Body of pancreas (tissue), 4 donors: ENCODE results near the gene ITGA1. TPM values are rescaled to one million over a fixed set of nuclear protein-coding genes. Genes with fewer than 3 reads are reported as not detected.

Source experiments
- ATAC-seq: fragments of 150-250 bp; one replicate; pipeline ENCODE4 v1.9.1; 2016
- DNase-seq, 4 donors: peaks; one replicate each; pipeline ENCODE4 v3.0.0-alpha.2; 2019
- H3K27ac ChIP-seq, 4 donors: fragments of 200-600 bp; sonication (generic); 1 replicate in 3 of 4; 2 replicates in 1 of 4; pipeline versions ENCODE4 v1.5.1 to v1.6.1; 2016 to 2019; ENCODE audit warnings: mild to moderate bottlenecking in 1 of 4, mixed read lengths in 1 of 4, moderate library complexity in 1 of 4
- H3K27me3 ChIP-seq, 2 donors: fragments of 200-600 bp; sonication (generic); one replicate each; pipeline ENCODE4 v1.6.0; 2016; ENCODE audit warnings: mild to moderate bottlenecking in 1 of 2
- H3K36me3 ChIP-seq, 2 donors: fragments of 200-600 bp; sonication (generic); replicated peaks in 1 of 2; 2 replicates each; pipeline ENCODE4 v1.5.1; 2016; ENCODE audit warnings: low read depth in 2 of 2; ENCODE audit not compliant: insufficient read depth in 1 of 2
- H3K4me1 ChIP-seq: fragments of 200-600 bp; sonication (generic); one replicate; pipeline ENCODE4 v1.6.0; 2016
- H3K4me3 ChIP-seq, 2 donors: fragments of 200-600 bp; sonication (generic); 1 replicate in 1 of 2; 2 replicates in 1 of 2; pipeline ENCODE4 v1.5.1; 2016 to 2019
- H3K9me3 ChIP-seq, 3 donors: fragments of 200-600 bp; sonication (generic); 1 replicate in 2 of 3; 2 replicates in 1 of 3; pipeline ENCODE4 v1.5.1; 2016
- POLR2A ChIP-seq, 3 donors: fragments of 450-650 bp; IDR thresholded peaks; one replicate each; pipeline ENCODE4 v1.6.1; 2016; ENCODE audit warnings: antibody characterized with exemption in 3 of 3, mild to moderate bottlenecking in 2 of 3
- WGBS, 2 donors: methylation state at CpG; one replicate each; pipeline ENCODE4 v1.1.5; 2017; 5-methylcytosine and 5-hydroxymethylcytosine counted together
- intact Hi-C: fragments of 100-400 bp; cut with DNase I; formaldehyde crosslinking; loops from one replicate; pipeline ENCODE4 v1.15.1; 2023
- total RNA-seq, 2 donors: library from RNA; depleted of rRNA; stranded (reverse); fragments of >200 nt; gene quantifications; one replicate each; pipeline ENCODE4 v1.1.0, GENCODE V29; 2016
- TF ChIP-seq, protein P1 (sequence below), 7 experiments: fragments of 450-650 bp in 4 of 7; fragments of 200-600 bp in 3 of 7; sonication (generic) in 3 of 7; IDR thresholded peaks; one replicate each; pipeline ENCODE4 v1.5.1; 2016 to 2019; ENCODE audit warnings: antibody characterized with exemption in 7 of 7

ITGA1 gene
- total RNA-seq, 2 donors from 2014 or later, result 6.9 to 11.2 TPM

- H3K9me3 ChIP-seq, result no peaks in the 10 kb centered on the region
- no peak overlapping the region for H3K4me3 ChIP-seq
- WGBS, 2 donors, result 36 to 50% methylated on average over 4 of the region's 4 CpGs
- H3K36me3 ChIP-seq, result no peaks in the 10 kb centered on the region
- intact Hi-C loops, result no loop called here
- ATAC-seq (no peak), DNase-seq (no peak)
- TF ChIP-seq, protein P1, sequence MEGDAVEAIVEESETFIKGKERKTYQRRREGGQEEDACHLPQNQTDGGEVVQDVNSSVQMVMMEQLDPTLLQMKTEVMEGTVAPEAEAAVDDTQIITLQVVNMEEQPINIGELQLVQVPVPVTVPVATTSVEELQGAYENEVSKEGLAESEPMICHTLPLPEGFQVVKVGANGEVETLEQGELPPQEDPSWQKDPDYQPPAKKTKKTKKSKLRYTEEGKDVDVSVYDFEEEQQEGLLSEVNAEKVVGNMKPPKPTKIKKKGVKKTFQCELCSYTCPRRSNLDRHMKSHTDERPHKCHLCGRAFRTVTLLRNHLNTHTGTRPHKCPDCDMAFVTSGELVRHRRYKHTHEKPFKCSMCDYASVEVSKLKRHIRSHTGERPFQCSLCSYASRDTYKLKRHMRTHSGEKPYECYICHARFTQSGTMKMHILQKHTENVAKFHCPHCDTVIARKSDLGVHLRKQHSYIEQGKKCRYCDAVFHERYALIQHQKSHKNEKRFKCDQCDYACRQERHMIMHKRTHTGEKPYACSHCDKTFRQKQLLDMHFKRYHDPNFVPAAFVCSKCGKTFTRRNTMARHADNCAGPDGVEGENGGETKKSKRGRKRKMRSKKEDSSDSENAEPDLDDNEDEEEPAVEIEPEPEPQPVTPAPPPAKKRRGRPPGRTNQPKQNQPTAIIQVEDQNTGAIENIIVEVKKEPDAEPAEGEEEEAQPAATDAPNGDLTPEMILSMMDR (IDR thresholded peaks at IDR 0.05), result no peak
- no peak for TF ChIP-seq POLR2A (IDR thresholded peaks at IDR 0.05)
- H3K4me1 ChIP-seq, result peaks cover 15% of the 10 kb centered on the region
- H3K27me3 ChIP-seq, result no peaks in the 10 kb centered on the region
- no peak overlapping the region for H3K27ac ChIP-seq
Measured at GRCh38 chr5:52990528-52990925, 202.8 kb downstream of the ITGA1 start.

- TF ChIP-seq, protein P1 (IDR thresholded peaks at IDR 0.05), result no peak
- H3K36me3 ChIP-seq, result no peaks in the 10 kb centered on the region
- H3K27ac ChIP-seq, result no peak overlapping the region
- intact Hi-C loops, result no loop called here
- H3K27me3 ChIP-seq, result no peaks in the 10 kb centered on the region
- 93% methylated on average over 2 of the region's 2 CpGs for WGBS, 2 donors
- H3K9me3 ChIP-seq, result no peaks in the 10 kb centered on the region
- DNase-seq, result no peak
- H3K4me1 ChIP-seq, result peaks cover 15% of the 10 kb centered on the region
- no peak overlapping the region for H3K4me3 ChIP-seq
- ATAC-seq, result no peak
Measured at GRCh38 chr5:52993367-52993766, 205.7 kb downstream of the ITGA1 start.

- Histone ChIP-seq H3K27ac (no peak overlapping the region), H3K4me1 (peaks cover 10% of the 10 kb centered on the region), H3K27me3 (no peaks in the 10 kb centered on the region), H3K36me3 (no peaks in the 10 kb centered on the region), H3K9me3 (no peaks in the 10 kb centered on the region), H3K4me3 (no peak overlapping the region)
- ATAC-seq (no peak), DNase-seq (no peak)
- intact Hi-C loops, result no loop called here
- 90 to 95% methylated on average over 1 of the region's 1 CpG for WGBS, 2 donors
- no peak for TF ChIP-seq POLR2A (IDR thresholded peaks at IDR 0.05)
- TF ChIP-seq, protein P1 (IDR thresholded peaks at IDR 0.05), result no peak
Measured at GRCh38 chr5:52994266-52994665, 206.6 kb downstream of the ITGA1 start.

GRCh38 chr5:52995095-52995494 is 207.4 kb downstream of the ITGA1 start:
- H3K27me3 ChIP-seq, result no peaks in the 10 kb centered on the region
- WGBS, 2 donors, result 92 to 96% methylated on average over 1 of the region's 1 CpG
- no peak for TF ChIP-seq POLR2A (IDR thresholded peaks at IDR 0.05)
- TF ChIP-seq, protein P1 (IDR thresholded peaks at IDR 0.05), result no peak
- peaks cover 4% of the 10 kb centered on the region for H3K4me1 ChIP-seq
- H3K9me3 ChIP-seq, result no peaks in the 10 kb centered on the region
- no peak overlapping the region for H3K27ac ChIP-seq
- H3K36me3 ChIP-seq, result no peaks in the 10 kb centered on the region
- ATAC-seq, result no peak
- H3K4me3 ChIP-seq, result no peak overlapping the region
- intact Hi-C loops, result no loop called here
- no peak for DNase-seq

- intact Hi-C loops, result no loop called here
- TF ChIP-seq POLR2A (IDR thresholded peaks at IDR 0.05), result no peak
- TF ChIP-seq, protein P1 (IDR thresholded peaks at IDR 0.05), result no peak
- Histone ChIP-seq H3K36me3 (no peaks in the 10 kb centered on the region), H3K4me1 (no peaks in the 10 kb centered on the region), H3K9me3 (no peaks in the 10 kb centered on the region), H3K4me3 (no peak overlapping the region), H3K27ac (no peak overlapping the region), H3K27me3 (no peaks in the 10 kb centered on the region)
- ATAC-seq (no peak), DNase-seq (no peak)
- WGBS, 2 donors, result 90 to 95% methylated on average over 1 of the region's 1 CpG
Measured at GRCh38 chr5:52995914-52996313, 208.2 kb downstream of the ITGA1 start.
